ENCODE measurements around the gene UBR3. TPM values are rescaled to one million over a fixed set of nuclear protein-coding genes. Genes with fewer than 3 reads are reported as not detected.

The UBR3 gene
- polyA plus RNA-seq, 3 donors = 32.4 to 43.6 (median 40.4) TPM

DNA sequence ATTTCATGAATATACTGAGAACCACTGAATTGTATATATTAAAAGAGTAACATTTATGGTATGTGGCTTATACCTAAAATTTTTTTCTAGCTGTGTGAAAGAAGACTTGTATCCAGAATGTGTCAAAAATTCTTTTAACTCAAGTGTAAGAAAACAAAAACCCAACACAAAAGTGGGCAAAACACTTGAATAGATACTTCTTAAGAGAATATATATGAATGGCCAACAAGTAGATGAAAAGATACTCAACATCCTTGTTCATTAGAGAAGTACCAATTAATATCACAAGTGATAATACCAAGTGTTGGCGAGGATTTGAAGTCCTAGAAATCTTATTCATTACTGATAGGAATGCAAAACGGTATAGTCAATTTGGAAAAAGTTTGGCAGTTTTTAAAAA, 243.5 kb downstream of the UBR3 start:
- DNase-seq (ENCODE audit: extremely low read depth in 1 of 11, low read depth in 9 of 11, low spot score in 4 of 11) = no peak

DNA sequence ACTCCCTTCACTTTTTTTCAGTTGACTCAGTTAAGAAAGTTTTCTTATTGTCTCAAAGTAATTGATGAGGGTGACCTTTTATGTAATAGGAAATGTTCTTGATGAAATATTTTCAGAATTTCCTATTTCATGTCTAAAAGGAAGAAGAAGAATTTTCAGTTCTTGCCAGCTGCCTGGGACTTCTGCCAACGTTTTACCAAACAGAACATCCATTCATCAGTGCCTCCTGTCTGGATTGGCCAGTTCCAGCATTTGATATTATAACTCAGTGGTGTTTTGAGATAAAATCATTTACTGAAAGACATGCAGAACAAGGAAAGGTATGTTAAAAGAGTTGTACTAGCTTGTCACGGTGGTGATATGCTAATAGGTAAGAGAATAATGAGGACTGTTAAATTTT, 246.0 kb downstream of the UBR3 start:
- peak in 5 of 11 donors; percentile 4 to 16 (median 11) for DNase-seq (ENCODE audit: extremely low read depth in 1 of 11, low read depth in 9 of 11, low spot score in 4 of 11)

- no peak for DNase-seq (ENCODE audit: extremely low read depth in 1 of 11, low read depth in 9 of 11, low spot score in 4 of 11)
These were observed 248.9 kb downstream of the UBR3 start for GRCh38 chr2:170076189-170076588.

DNA sequence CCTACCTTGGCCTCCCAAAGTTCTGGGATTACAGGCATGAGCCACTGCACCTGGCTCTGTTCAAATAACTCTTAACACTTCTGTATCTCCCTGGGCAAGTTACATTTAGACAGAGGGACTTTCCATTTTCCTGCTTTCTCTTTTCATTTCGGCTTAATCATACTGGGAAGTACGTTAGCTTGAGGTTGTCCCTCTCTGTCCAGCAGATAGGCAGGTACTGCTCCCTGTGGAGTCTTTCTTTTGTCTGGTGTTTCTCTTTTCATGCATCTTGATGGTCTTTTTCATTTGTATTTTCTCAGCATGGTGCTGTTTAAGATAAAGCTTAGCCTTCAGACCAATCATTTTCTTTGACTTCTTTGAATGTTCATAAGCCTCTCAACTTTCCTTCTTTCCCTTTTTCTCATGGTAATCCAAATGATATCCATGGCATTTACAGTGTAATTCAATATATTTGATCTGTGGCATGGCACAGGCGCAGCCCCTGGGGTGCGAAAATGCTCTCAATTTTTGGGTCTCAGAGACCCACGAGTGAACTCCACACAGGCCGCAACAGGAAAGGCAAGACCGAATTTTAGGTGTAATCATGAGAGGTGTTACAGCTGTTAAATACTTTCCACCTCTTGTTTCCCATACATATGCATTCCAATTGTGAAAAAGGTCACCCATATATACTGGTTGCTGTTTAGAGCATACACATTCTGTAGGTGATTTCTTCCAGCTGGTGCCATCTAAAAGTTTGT, 250.7 kb downstream of the UBR3 start:
- DNase-seq (ENCODE audit: extremely low read depth in 1 of 11, low read depth in 9 of 11, low spot score in 4 of 11) = no peak

DNA sequence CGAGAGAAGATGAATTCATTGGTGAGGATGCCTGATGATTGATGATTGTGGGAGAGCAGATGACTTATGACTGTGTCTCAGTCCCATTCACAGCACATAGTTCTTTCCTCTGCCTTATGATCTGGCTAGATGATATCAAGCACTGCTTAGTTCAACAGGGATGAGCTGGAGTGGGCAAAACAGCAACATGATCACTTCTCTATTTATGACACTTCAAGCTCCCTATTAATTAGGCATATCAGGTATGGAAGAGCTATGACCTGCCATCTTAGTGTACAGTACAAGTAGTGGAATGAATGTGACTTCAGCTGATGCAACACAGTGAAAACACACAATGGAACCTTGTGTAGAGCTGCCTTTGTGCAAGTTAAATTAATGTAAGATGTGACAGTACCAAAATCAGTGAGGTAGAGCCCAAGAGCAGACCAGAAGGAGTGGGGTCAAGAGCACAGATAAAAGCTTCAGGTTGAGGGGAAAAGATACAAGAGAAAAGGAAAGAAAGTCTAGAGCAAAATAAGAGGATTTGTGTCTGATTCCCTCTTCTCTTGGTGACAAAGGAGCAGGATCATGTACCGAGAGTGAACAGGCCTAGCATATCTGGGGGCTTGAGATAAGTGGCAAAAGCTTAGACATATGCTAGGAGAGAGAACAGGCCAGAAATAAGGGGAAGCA, 257.7 kb downstream of the UBR3 start:
- DNase-seq (ENCODE audit: extremely low read depth in 1 of 11, low read depth in 9 of 11, low spot score in 4 of 11) = no peak

- DNase-seq (ENCODE audit: extremely low read depth in 1 of 11, low read depth in 9 of 11, low spot score in 4 of 11) = no peak
These were observed 258.9 kb downstream of the UBR3 start for GRCh38 chr2:170086117-170086688.

DNA sequence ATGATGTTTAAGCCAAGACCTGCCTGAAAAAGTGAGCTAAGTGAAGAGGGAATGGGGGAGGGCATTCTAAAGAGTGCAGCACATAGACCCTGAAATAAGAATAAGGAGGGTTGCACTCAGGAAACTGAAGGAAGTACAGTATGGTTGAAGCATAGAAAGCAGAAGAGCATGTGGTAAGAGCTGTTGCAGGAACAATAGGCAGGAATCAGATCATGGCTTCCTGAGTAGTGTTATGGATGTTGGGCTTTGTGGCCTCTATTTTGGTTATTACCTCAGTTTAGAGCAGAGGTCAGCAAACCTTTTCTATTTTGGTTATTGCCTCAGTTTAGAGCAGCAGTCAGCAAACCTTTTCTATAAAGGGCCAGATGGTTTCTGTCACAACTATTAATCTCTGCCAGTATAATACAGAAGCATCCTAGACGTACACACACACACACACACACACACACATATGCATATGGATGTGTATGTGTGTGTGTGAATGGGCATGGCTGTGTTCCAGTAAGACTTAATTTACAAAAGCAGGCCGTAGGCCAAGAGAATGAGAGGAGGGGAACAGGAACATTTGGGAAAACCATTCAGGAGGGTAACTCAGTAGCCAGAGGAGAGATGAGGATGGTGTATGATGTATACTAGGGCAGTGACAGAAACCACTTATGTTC, 259.6 kb downstream of the UBR3 start:
- no peak for DNase-seq (ENCODE audit: extremely low read depth in 1 of 11, low read depth in 9 of 11, low spot score in 4 of 11)

DNA sequence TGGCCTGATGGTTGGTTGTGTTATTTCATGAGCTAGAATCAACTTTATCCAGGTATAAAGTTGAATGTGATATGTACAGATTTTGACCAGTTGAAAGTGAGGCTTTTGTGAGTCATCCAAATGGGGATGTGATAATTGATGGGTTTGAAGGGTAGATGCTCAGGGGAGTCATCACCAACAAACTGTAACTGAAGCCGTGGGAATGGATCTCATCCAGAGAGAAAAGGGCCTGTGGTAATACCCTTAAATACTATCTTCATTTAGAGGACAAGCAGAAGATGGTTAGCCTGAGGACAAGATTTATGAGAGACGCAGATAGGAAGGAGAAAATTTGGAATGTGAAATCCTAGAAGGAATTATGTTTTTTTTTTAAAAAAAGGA, 260.1 kb downstream of the UBR3 start:
- DNase-seq (ENCODE audit: extremely low read depth in 1 of 11, low read depth in 9 of 11, low spot score in 4 of 11) = no peak

GRCh38 chr2:170088776-170089175, 261.5 kb downstream of the UBR3 start:
- DNase-seq (ENCODE audit: extremely low read depth in 1 of 11, low read depth in 9 of 11, low spot score in 4 of 11) = no peak

- no peak for DNase-seq (ENCODE audit: extremely low read depth in 1 of 11, low read depth in 9 of 11, low spot score in 4 of 11)
These were observed 263.0 kb downstream of the UBR3 start for GRCh38 chr2:170090229-170090628.

DNA sequence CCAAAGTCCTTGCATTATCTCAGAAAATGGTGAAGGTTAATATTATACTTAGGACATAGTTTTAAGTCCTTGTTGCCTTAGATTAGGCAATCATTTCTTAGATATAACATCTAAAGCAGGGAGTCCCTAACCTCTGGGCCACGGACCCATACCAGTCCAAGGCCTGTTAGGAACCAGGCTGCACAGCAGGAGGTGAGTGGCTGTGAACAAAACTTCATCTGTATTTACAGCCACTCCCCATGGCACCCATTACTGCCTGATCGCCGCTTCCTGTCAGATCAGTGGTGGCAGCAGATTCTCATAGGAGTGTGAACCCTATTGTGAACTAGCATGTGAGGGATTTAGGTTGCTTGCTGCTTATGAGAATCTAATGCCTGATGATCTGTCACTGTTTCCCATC, 264.2 kb downstream of the UBR3 start:
- DNase-seq (ENCODE audit: extremely low read depth in 1 of 11, low read depth in 9 of 11, low spot score in 4 of 11) = no peak

DNA sequence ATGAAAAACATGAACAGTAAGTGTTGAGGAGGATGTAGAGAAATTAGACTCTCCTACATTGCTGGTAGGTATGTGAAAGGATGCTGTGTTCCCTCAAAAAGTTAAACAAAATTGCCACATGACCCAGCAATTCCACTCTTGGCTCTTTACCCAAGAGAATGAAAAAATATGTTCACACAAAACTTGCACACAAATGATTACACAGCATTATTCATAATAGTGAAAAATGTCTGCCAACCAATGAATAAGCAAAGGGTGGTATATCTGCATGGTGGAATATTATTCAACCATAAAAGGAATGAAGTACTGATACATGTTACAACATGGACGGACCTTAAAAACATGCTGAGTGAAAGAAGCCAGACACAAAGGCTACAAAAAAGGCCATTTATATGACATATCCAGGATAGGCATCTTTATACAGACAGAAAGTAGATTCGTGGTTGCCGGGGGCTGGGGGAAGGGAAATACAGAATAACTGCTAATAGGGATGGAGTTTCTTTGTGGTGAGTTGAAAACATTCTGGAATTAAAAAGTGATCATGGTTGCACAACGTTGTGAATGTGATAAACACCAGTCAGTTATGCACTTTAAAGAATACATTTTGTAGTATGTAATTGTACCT, 265.3 kb downstream of the UBR3 start:
- DNase-seq (ENCODE audit: extremely low read depth in 1 of 11, low read depth in 9 of 11, low spot score in 4 of 11) = no peak

DNA sequence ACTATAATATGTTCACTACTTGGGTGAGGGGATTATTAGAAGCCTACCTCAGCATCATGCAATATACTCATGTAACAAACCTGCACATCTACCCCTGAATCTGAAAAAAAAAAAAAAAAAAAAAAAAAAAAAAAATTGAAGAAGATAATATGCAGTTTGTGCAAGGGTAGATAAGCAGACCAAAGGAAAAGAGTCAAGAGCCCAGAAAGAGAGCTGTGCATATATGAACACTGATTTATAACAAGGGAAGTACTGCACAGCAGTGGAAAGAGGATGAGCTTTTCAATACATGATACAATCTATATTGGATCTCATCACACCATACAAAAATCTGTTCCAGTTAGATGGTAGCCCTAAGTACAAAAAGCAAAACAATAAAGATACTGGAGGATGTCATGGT, 268.1 kb downstream of the UBR3 start:
- no peak for DNase-seq (ENCODE audit: extremely low read depth in 1 of 11, low read depth in 9 of 11, low spot score in 4 of 11)

DNA sequence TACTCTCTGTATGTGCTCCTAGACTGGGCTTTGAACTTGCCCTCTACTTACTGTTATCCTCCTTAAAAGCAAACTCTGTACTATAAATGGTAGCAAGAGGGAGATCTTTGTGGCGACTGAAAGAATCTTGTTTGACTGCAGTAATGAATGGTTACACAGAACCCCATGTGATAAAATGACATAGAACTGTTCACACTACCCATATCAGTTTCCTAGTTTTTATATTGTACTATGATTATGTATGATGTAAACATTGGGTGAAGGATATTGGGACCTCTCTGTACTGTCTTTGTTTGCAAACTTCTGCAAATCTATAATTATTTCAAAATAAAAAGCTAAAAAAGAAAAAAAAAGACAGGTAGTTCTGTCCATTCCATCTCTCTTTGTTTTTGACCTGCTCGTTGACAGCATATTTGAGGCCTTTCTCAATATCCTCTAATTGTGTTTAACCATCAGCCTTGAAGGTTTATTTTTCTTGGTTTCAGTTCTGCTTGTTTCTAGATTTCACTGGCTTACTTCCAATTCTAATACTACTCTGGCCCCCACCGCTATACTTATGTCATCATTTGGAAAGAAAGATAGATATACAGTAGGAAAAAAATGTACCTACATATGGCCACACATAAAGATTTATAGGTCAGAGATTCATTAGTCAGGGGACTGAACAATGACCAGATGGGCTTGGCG, 271.5 kb downstream of the UBR3 start:
- DNase-seq (ENCODE audit: extremely low read depth in 1 of 11, low read depth in 9 of 11, low spot score in 4 of 11) = no peak

DNA sequence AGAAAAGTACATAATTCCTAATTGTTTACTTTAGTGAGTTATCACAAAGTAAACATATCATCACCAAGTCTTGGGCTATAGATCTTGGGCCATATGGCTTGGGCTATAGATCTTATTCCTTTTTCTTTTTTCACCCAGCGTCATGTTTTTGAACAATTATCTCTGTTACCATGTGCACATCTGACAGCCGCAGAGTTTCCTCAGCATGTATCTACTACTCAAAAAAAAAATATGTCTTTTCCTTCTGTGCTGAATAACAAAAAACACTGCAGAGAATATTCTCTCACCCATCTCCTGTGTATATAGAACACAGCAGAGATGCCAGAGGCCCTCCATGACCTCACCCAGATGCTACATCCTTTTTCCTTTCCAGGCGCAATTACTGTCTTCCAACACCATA, 274.5 kb downstream of the UBR3 start:
- no peak for DNase-seq (ENCODE audit: extremely low read depth in 1 of 11, low read depth in 9 of 11, low spot score in 4 of 11)

- DNase-seq (ENCODE audit: extremely low read depth in 1 of 11, low read depth in 9 of 11, low spot score in 4 of 11) = no peak
These were observed 279.0 kb downstream of the UBR3 start for GRCh38 chr2:170106102-170106840.

GRCh38 chr2:170113168-170113894, 286.1 kb downstream of the UBR3 start:
- DNase-seq (ENCODE audit: extremely low read depth in 1 of 11, low read depth in 9 of 11, low spot score in 4 of 11) = no peak

Measured in renal cortex interstitium (tissue), 11 donors.